ENCODE data around the gene SPEG.

The SPEG gene

GRCh38 chr2:219421323-219421722 lies 13.3 kb upstream of the SPEG start:
- POLR2A ChIA-PET (ENCODE audit: low non-redundant PET) = no interaction called here
- no peak for TF ChIP-seq CTCF (conservative IDR thresholded peaks at IDR 0.05; ENCODE audit: low read depth)
- DNase-seq (ENCODE audit: low spot score) = no peak
- H3K27ac ChIP-seq = no peak overlapping the region
- CTCF ChIA-PET = interaction anchor here (0.7 kb wide), 1 partner anchor 59 kb away, joined by 4 read pairs; no protein-coding TSS in a partner anchor

GRCh38 chr2:219422952-219423534 lies 11.6 kb upstream of the SPEG start:
- ChIA-PET POLR2A (ENCODE audit: low non-redundant PET) (no interaction called here), CTCF (no interaction called here)
- no peak for DNase-seq (ENCODE audit: low spot score)
- no peak overlapping the region for H3K27ac ChIP-seq
- no peak for TF ChIP-seq CTCF (conservative IDR thresholded peaks at IDR 0.05; ENCODE audit: low read depth)

GRCh38 chr2:219423652-219424377 lies 10.8 kb upstream of the SPEG start:
- no peak overlapping the region for H3K27ac ChIP-seq
- no peak for DNase-seq (ENCODE audit: low spot score)
- ChIA-PET CTCF (interaction anchor here (0.6 kb wide), 1 partner anchor 110 kb away, joined by 3 read pairs; no protein-coding TSS in a partner anchor), POLR2A (ENCODE audit: low non-redundant PET) (no interaction called here)
- no peak for TF ChIP-seq CTCF (conservative IDR thresholded peaks at IDR 0.05; ENCODE audit: low read depth)

GRCh38 chr2:219425238-219426067 lies 9.2 kb upstream of the SPEG start:
- H3K27ac ChIP-seq = no peak overlapping the region
- POLR2A ChIA-PET (ENCODE audit: low non-redundant PET) = no interaction called here
- DNase-seq (ENCODE audit: low spot score) = no peak
- no peak for TF ChIP-seq CTCF (conservative IDR thresholded peaks at IDR 0.05; ENCODE audit: low read depth)
- CTCF ChIA-PET = no interaction called here

GRCh38 chr2:219426068-219426443 lies 8.6 kb upstream of the SPEG start:
- no peak for TF ChIP-seq CTCF (conservative IDR thresholded peaks at IDR 0.05; ENCODE audit: low read depth)
- no peak for DNase-seq (ENCODE audit: low spot score)
- POLR2A ChIA-PET (ENCODE audit: low non-redundant PET) = no interaction called here
- CTCF ChIA-PET = no interaction called here
- H3K27ac ChIP-seq = no peak overlapping the region

GRCh38 chr2:219426534-219427136 lies 8.0 kb upstream of the SPEG start:
- POLR2A ChIA-PET (ENCODE audit: low non-redundant PET) = no interaction called here
- no peak for TF ChIP-seq CTCF (conservative IDR thresholded peaks at IDR 0.05; ENCODE audit: low read depth)
- no peak overlapping the region for H3K27ac ChIP-seq
- no peak for DNase-seq (ENCODE audit: low spot score)
- CTCF ChIA-PET = no interaction called here
